SK-N-SH (cell line): ENCODE data around the gene RNF11. TPM values are rescaled to one million over a fixed set of nuclear protein-coding genes. Genes with fewer than 3 reads are reported as not detected.

Source experiments
- CTCF ChIA-PET: fragments of 300-600, 350-600 bp; formaldehyde crosslinking; extraction: SDS; loops from one replicate; lab custom pipeline; 2021; lab: Yijun Ruan, JAX
- POLR2A ChIA-PET: fragments of 350-600 bp; sonication (Branson Sonifier 250); formaldehyde crosslinking; extraction: SDS; loops from one replicate; lab custom pipeline; 2020; ENCODE audit warnings: antibody characterized with exemption, inconsistent platforms; lab: Yijun Ruan, JAX
- DNase-seq: peaks from one replicate; pipeline ENCODE4 v3.0.0; 2012
- H2AFZ ChIP-seq: fragments of 200-600 bp; sonication (generic); 2 replicates; pipeline ENCODE4 v1.8.1; 2016; ENCODE audit warnings: antibody characterized with exemption, mild to moderate bottlenecking, low read depth
- H3F3A ChIP-seq: fragments of 200-600 bp; sonication (generic); replicated peaks from 2 replicates; pipeline ENCODE3; 2016; ENCODE audit warnings: antibody characterized with exemption, mild to moderate bottlenecking; ENCODE audit not compliant: insufficient read depth
- H3K27ac ChIP-seq, 2 experiments: fragments of 200-500 bp in 1 of 2; fragments of 200-600 bp in 1 of 2; sonication (Bioruptor generic) in 1 of 2; sonication (generic), shearing (Covaris generic) in 1 of 2; 2 replicates each; pipeline versions ENCODE4 v1.5.1 to v1.6.1; 2014 to 2016; ENCODE audit warnings: low read depth in 2 of 2, inconsistent platforms in 1 of 2, low read length in 1 of 2, mild to moderate bottlenecking in 1 of 2, mixed read lengths in 1 of 2
- H3K27me3 ChIP-seq: fragments of 200-600 bp; sonication (generic), shearing (Covaris generic); 2 replicates; pipeline ENCODE4 v1.6.1; 2016; ENCODE audit warnings: mixed run types; ENCODE audit not compliant: insufficient read depth
- H3K36me3 ChIP-seq, 2 experiments: fragments of 200-500 bp in 1 of 2; fragments of 200-600 bp in 1 of 2; sonication (Bioruptor generic) in 1 of 2; sonication (generic) in 1 of 2; replicated peaks in 1 of 2; 2 replicates each; pipeline versions ENCODE3 to v1.5.1; 2014 to 2016; ENCODE audit warnings: low read length in 1 of 2, mild to moderate bottlenecking in 1 of 2; ENCODE audit not compliant: insufficient read depth in 2 of 2, control insufficient read depth in 1 of 2
- H3K4me1 ChIP-seq, 2 experiments: fragments of 200-500 bp in 1 of 2; fragments of 200-600 bp in 1 of 2; sonication (Bioruptor generic) in 1 of 2; sonication (generic), shearing (Covaris generic) in 1 of 2; 2 replicates each; pipeline versions ENCODE4 v1.5.1 to v1.6.1; 2014 to 2016; ENCODE audit warnings: low read depth in 1 of 2, low read length in 1 of 2, mixed run types in 1 of 2; ENCODE audit not compliant: insufficient read depth in 2 of 2, control insufficient read depth in 1 of 2
- H3K4me2 ChIP-seq: fragments of 200-600 bp; sonication (generic), shearing (Covaris generic); 2 replicates; pipeline ENCODE4 v1.6.1; 2017; ENCODE audit warnings: mixed run types
- H3K4me3 ChIP-seq, 2 experiments: fragments of 200-500 bp in 1 of 2; fragments of 200-600 bp in 1 of 2; sonication (Bioruptor generic) in 1 of 2; sonication (generic), shearing (Covaris generic) in 1 of 2; 2 replicates each; pipeline versions ENCODE4 v1.5.1 to v1.8.1; 2014 to 2016; ENCODE audit warnings: low read depth in 2 of 2, inconsistent platforms in 1 of 2, low read length in 1 of 2, mild to moderate bottlenecking in 1 of 2, mixed read lengths in 1 of 2, moderate library complexity in 1 of 2
- H3K79me2 ChIP-seq: fragments of 200-600 bp; sonication (generic); 2 replicates; pipeline ENCODE4 v1.8.1; 2017; ENCODE audit warnings: mild to moderate bottlenecking; ENCODE audit not compliant: insufficient read depth
- H3K9ac ChIP-seq: fragments of 200-600 bp; sonication (generic); 2 replicates; pipeline ENCODE4 v1.6.1; 2017; ENCODE audit warnings: mixed run types
- H3K9me2 ChIP-seq: fragments of 200-600 bp; sonication (generic); 2 replicates; pipeline ENCODE4 v1.6.1; 2017; ENCODE audit warnings: mixed run types
- H3K9me3 ChIP-seq: fragments of 200-600 bp; sonication (generic); 2 replicates; pipeline ENCODE4 v1.6.1; 2017; ENCODE audit warnings: mixed run types, mild to moderate bottlenecking, moderate library complexity
- H4K20me1 ChIP-seq: fragments of 200-600 bp; sonication (generic); 2 replicates; pipeline ENCODE4 v1.6.1; 2017; ENCODE audit warnings: mild to moderate bottlenecking, mixed run types; ENCODE audit not compliant: insufficient read depth
- CTCF ChIP-seq: fragments of 200-600 bp; sonication (generic); IDR thresholded peaks from 2 replicates; pipeline ENCODE4 v1.6.1; 2017; ENCODE audit warnings: antibody characterized with exemption, mild to moderate bottlenecking, moderate library complexity
- FOSL2 ChIP-seq: IDR thresholded peaks from 2 replicates; pipeline ENCODE4 v1.4.0; 2012; ENCODE audit warnings: low read depth, mild to moderate bottlenecking, moderate library complexity, borderline replicate concordance
- FOXJ3 ChIP-seq: sonication (generic); formaldehyde crosslinking; IDR thresholded peaks from 2 replicates; pipeline ENCODE4 v1.5.1; 2020; ENCODE audit warnings: mild to moderate bottlenecking, missing genetic modification reagents
- FOXM1 ChIP-seq: IDR thresholded peaks from 2 replicates; pipeline ENCODE4 v1.4.0; 2012; ENCODE audit warnings: low read depth, mild to moderate bottlenecking
- GATA2 ChIP-seq: sonication (generic); formaldehyde crosslinking; IDR thresholded peaks from 2 replicates; pipeline ENCODE4 v1.5.0; 2020; ENCODE audit warnings: mild to moderate bottlenecking, missing genetic modification reagents
- IRF3 ChIP-seq: fragments of 150-350 bp; IDR thresholded peaks from 2 replicates; pipeline ENCODE4 v1.6.1; 2016; ENCODE audit warnings: mild to moderate bottlenecking, low read depth, low read length
- JUND ChIP-seq: IDR thresholded peaks from 2 replicates; pipeline ENCODE4 v1.4.0; 2012
- MEF2A ChIP-seq: IDR thresholded peaks from 2 replicates; pipeline ENCODE4 v1.4.0; 2012; ENCODE audit warnings: low read depth, borderline replicate concordance
- MXI1 ChIP-seq: IDR thresholded peaks from 2 replicates; pipeline ENCODE4 v1.6.1; 2012; ENCODE audit warnings: mild to moderate bottlenecking, low read depth, low read length, improper control_type of control experiment
- NRF1 ChIP-seq: IDR thresholded peaks from 2 replicates; pipeline ENCODE4 v1.6.1; 2012; ENCODE audit warnings: low read depth, mild to moderate bottlenecking, low read length
- RAD21 ChIP-seq: IDR thresholded peaks from 2 replicates; pipeline ENCODE4 v1.6.1; 2012; ENCODE audit warnings: mild to moderate bottlenecking, low read length
- RCOR1 ChIP-seq: fragments of 150-350 bp; IDR thresholded peaks from 2 replicates; pipeline ENCODE4 v1.6.1; 2017; ENCODE audit warnings: antibody characterized with exemption, low read length
- RXRA ChIP-seq: IDR thresholded peaks from 2 replicates; pipeline ENCODE4 v1.4.0; 2012; ENCODE audit warnings: low read depth, mild to moderate bottlenecking, borderline replicate concordance
- SIN3A ChIP-seq: IDR thresholded peaks from 2 replicates; pipeline ENCODE4 v1.6.1; 2012; ENCODE audit warnings: low read depth, mild to moderate bottlenecking, low read length, moderate library complexity, borderline replicate concordance
- SMC3 ChIP-seq: IDR thresholded peaks from 2 replicates; pipeline ENCODE4 v1.6.1; 2012; ENCODE audit warnings: low read depth, low read length, improper control_type of control experiment
- TAF1 ChIP-seq: IDR thresholded peaks from 2 replicates; pipeline ENCODE4 v1.6.1; 2012; ENCODE audit warnings: low read depth, mild to moderate bottlenecking, low read length, moderate library complexity, borderline replicate concordance
- TCF12 ChIP-seq: IDR thresholded peaks from 2 replicates; pipeline ENCODE4 v1.4.0; 2012
- WGBS: methylation state at CpG from one replicate; pipeline ENCODE4 v1.1.6; 2017; ENCODE audit warnings: low lambda C conversion rate; 5-methylcytosine and 5-hydroxymethylcytosine counted together
- polyA plus RNA-seq, 3 experiments: library from polyadenylated mRNA; depleted of rRNA; stranded (reverse); fragments of >200 nt; gene quantifications; 2 replicates each; pipeline ENCODE4 v1.2.3, GENCODE V29; 2012
- TF ChIP-seq, protein P1 (sequence below): IDR thresholded peaks from 2 replicates; pipeline ENCODE4 v1.4.0; 2012; ENCODE audit warnings: low read depth, borderline replicate concordance
- TF ChIP-seq, protein P2 (sequence below): fragments of 150-350 bp; IDR thresholded peaks from 2 replicates; pipeline ENCODE4 v1.6.1; 2017; ENCODE audit warnings: antibody characterized with exemption, low read length, low read depth, borderline replicate concordance

RNF11 gene
- polyA plus RNA-seq, 1 of the 3 experiments (the other 2 are of a cell fraction): 62.5 TPM

DNA sequence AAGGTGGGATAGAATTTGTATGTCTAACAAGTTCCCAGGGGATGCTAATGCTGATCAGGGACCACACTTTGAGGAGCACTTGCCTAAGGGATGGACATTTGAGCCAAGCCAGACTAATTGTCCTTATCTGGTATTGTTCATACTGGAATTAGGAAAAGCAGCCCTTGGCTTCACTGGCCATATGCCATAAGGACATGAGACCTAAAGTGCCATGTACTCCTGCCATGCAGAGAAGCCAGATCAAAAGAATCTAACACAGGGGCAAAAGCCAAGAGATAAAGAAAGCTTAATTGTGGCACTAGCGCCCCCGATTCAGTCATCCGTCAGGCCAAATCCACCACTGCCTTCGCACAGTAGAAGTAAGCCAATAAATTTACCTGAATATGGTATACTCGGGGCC is 45.7 kb downstream of the RNF11 start (continued):
- TF ChIP-seq SIN3A (no peak), MEF2A (no peak), RXRA (no peak), CTCF (no peak), TAF1 (no peak), JUND (no peak), NRF1 (no peak), TCF12 (no peak)

- H2AFZ ChIP-seq: no peak overlapping the region
- no peaks in the 10 kb centered on the region for H3K79me2 ChIP-seq
- H3K4me2 ChIP-seq: no peak overlapping the region
- H3K36me3 ChIP-seq: no peaks in the 10 kb centered on the region
- no peak overlapping the region for H3K4me3 ChIP-seq
- WGBS: 99% methylated on average over 5 of the region's 5 CpGs
- H3F3A ChIP-seq: no peaks in the 10 kb centered on the region
- ChIA-PET CTCF (interaction anchor here (1.2 to 2.5 kb wide), 2 partner anchors 9 to 14 kb away, joined by 3 to 12 read pairs; no protein-coding TSS in a partner anchor), POLR2A (no interaction called here)
- H3K9me3 ChIP-seq: no peaks in the 10 kb centered on the region
- H4K20me1 ChIP-seq: no peaks in the 10 kb centered on the region
- peaks cover 8 to 16% of the 10 kb centered on the region in 2 experiments; a peak in 3 of 4 replicates for H3K4me1 ChIP-seq
- H3K27ac ChIP-seq: no peak overlapping the region
- DNase-seq: no peak
- no peaks in the 10 kb centered on the region for H3K9me2 ChIP-seq
- no peak for TF ChIP-seq SMC3
- no peak for TF ChIP-seq IRF3
- no peak for TF ChIP-seq MXI1
- TF ChIP-seq RAD21: no peak
- TF ChIP-seq FOXM1: no peak
- no peak for TF ChIP-seq RCOR1
- no peak for TF ChIP-seq FOXJ3
- no peak for TF ChIP-seq GATA2 (CRISPR knock-in tag)
- TF ChIP-seq CTCF: no peak
- TF ChIP-seq, protein P1, sequence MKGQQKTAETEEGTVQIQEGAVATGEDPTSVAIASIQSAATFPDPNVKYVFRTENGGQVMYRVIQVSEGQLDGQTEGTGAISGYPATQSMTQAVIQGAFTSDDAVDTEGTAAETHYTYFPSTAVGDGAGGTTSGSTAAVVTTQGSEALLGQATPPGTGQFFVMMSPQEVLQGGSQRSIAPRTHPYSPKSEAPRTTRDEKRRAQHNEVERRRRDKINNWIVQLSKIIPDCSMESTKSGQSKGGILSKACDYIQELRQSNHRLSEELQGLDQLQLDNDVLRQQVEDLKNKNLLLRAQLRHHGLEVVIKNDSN: no peak
- TF ChIP-seq MEF2A: no peak
- TF ChIP-seq, protein P2, sequence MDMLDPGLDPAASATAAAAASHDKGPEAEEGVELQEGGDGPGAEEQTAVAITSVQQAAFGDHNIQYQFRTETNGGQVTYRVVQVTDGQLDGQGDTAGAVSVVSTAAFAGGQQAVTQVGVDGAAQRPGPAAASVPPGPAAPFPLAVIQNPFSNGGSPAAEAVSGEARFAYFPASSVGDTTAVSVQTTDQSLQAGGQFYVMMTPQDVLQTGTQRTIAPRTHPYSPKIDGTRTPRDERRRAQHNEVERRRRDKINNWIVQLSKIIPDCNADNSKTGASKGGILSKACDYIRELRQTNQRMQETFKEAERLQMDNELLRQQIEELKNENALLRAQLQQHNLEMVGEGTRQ: no peak
- no peak for TF ChIP-seq FOSL2
- TF ChIP-seq, all 33 proteins: peak for 0
- no peak overlapping the region for H3K9ac ChIP-seq
- H3K27me3 ChIP-seq: no peaks in the 10 kb centered on the region
Observed at GRCh38 chr1:51282605-51283004, 46.5 kb downstream of the RNF11 start.
